Immature natural killer cell (primary cell): ENCODE data around the gene FAF1. TPM values are rescaled to one million over a fixed set of nuclear protein-coding genes. Genes with fewer than 3 reads are reported as not detected.
A peak's percentile ranks its signal among the peaks of the same experiment; 100 is the strongest.

Source experiments
- DNase-seq, 3 donors: peaks; one replicate each; pipeline ENCODE4 v3.0.0; 2022; ENCODE audit warnings: mixed read lengths in 1 of 3
- H3K27ac Mint-ChIP-seq, 6 donors: one replicate each; pipeline ENCODE4 v1.8.0; 2020; ENCODE audit warnings: mixed read lengths in 6 of 6, mild to moderate bottlenecking in 5 of 6, inconsistent platforms in 4 of 6, moderate library complexity in 3 of 6
- H3K27me3 Mint-ChIP-seq, 3 donors: one replicate each; pipeline ENCODE4 v1.8.0; 2020 to 2021; ENCODE audit warnings: low read depth in 3 of 3, mild to moderate bottlenecking in 3 of 3, mixed read lengths in 3 of 3, moderate library complexity in 3 of 3, inconsistent platforms in 1 of 3
- H3K36me3 Mint-ChIP-seq, 3 donors: one replicate each; pipeline ENCODE4 v1.8.0; 2020; ENCODE audit warnings: mixed read lengths in 3 of 3, inconsistent platforms in 2 of 3, mild to moderate bottlenecking in 2 of 3
- H3K4me1 Mint-ChIP-seq, 2 donors: one replicate each; pipeline ENCODE4 v1.8.0; 2020; ENCODE audit warnings: inconsistent platforms in 2 of 2, mild to moderate bottlenecking in 2 of 2, mixed read lengths in 2 of 2, moderate library complexity in 1 of 2
- H3K4me3 Mint-ChIP-seq, 5 donors: one replicate each; pipeline ENCODE4 v1.8.0; 2020; ENCODE audit warnings: mild to moderate bottlenecking in 5 of 5, mixed read lengths in 5 of 5, inconsistent platforms in 3 of 5, moderate library complexity in 3 of 5
- H3K9me3 Mint-ChIP-seq, 6 donors: one replicate each; pipeline ENCODE4 v1.8.0; 2020; ENCODE audit warnings: mild to moderate bottlenecking in 6 of 6, mixed read lengths in 6 of 6, inconsistent platforms in 4 of 6, moderate library complexity in 3 of 6
- polyA plus RNA-seq, 3 donors: library from polyadenylated mRNA; unstranded; fragments of 300-500 nt; fragmentation: Illumina TruSeq; gene quantifications; one replicate each; pipeline ENCODE4 v1.2.3, GENCODE V29; 2021

FAF1 gene
- polyA plus RNA-seq, 3 donors from 2014 or later: 31.1 to 49.8 (median 44.0) TPM

- no peak for DNase-seq
- peaks cover 5 to 17% of the 10 kb centered on the region in 2 donors for H3K4me1 Mint-ChIP-seq
- no peak overlapping the region for H3K4me3 Mint-ChIP-seq
- no peaks in the 10 kb centered on the region for H3K36me3 Mint-ChIP-seq
- H3K27ac Mint-ChIP-seq: no peak overlapping the region
- no peaks in the 10 kb centered on the region for H3K27me3 Mint-ChIP-seq
- H3K9me3 Mint-ChIP-seq: no peaks in the 10 kb centered on the region
These were observed 259.9 kb downstream of the FAF1 start for GRCh38 chr1:50700214-50700613.

GRCh38 chr1:50699795-50700194, 260.3 kb downstream of the FAF1 start:
- Mint-ChIP-seq H3K4me3 (no peak overlapping the region), H3K27ac (no peak overlapping the region), H3K9me3 (no peaks in the 10 kb centered on the region), H3K36me3 (no peaks in the 10 kb centered on the region), H3K27me3 (no peaks in the 10 kb centered on the region), H3K4me1 (peaks cover 5 to 17% of the 10 kb centered on the region in 2 donors)
- no peak for DNase-seq

GRCh38 chr1:50697440-50698421, 262.3 kb downstream of the FAF1 start:
- H3K4me3 Mint-ChIP-seq: no peak overlapping the region
- H3K27ac Mint-ChIP-seq: no peak overlapping the region
- peaks cover 3 to 22% of the 10 kb centered on the region in 2 donors for H3K4me1 Mint-ChIP-seq
- H3K9me3 Mint-ChIP-seq: no peaks in the 10 kb centered on the region
- no peaks in the 10 kb centered on the region for H3K36me3 Mint-ChIP-seq
- H3K27me3 Mint-ChIP-seq: no peaks in the 10 kb centered on the region
- no peak for DNase-seq

- Mint-ChIP-seq H3K36me3 (peaks cover 4 to 5% (median 5%) of the 10 kb centered on the region in 3 donors), H3K27me3 (no peaks in the 10 kb centered on the region), H3K9me3 (no peaks in the 10 kb centered on the region), H3K4me3 (no peak overlapping the region), H3K4me1 (peaks cover 1 to 12% of the 10 kb centered on the region in 2 donors), H3K27ac (no peak overlapping the region)
- no peak for DNase-seq
These were observed 266.2 kb downstream of the FAF1 start for GRCh38 chr1:50693829-50694228.

- H3K27me3 Mint-ChIP-seq: peaks cover 0 to 1% (median 0%) of the 10 kb centered on the region in 3 donors
- peaks cover 6 to 9% of the 10 kb centered on the region in 2 donors for H3K4me1 Mint-ChIP-seq
- no peak overlapping the region for H3K4me3 Mint-ChIP-seq
- no peaks in the 10 kb centered on the region for H3K9me3 Mint-ChIP-seq
- H3K27ac Mint-ChIP-seq: no peak overlapping the region
- DNase-seq: no peak
- peaks cover 0 to 4% (median 3%) of the 10 kb centered on the region in 3 donors for H3K36me3 Mint-ChIP-seq
These were observed 275.9 kb downstream of the FAF1 start for GRCh38 chr1:50684185-50684584.

- peaks cover 0 to 1% (median 1%) of the 10 kb centered on the region in 3 donors for H3K27me3 Mint-ChIP-seq
- no peak for DNase-seq
- peak overlapping the region in 2 of 6 donors; percentile 16 to 49 for H3K27ac Mint-ChIP-seq
- peaks cover 6 to 9% of the 10 kb centered on the region in 2 donors for H3K4me1 Mint-ChIP-seq
- H3K36me3 Mint-ChIP-seq: peaks cover 0 to 4% (median 4%) of the 10 kb centered on the region in 3 donors
- no peak overlapping the region for H3K4me3 Mint-ChIP-seq
- H3K9me3 Mint-ChIP-seq: no peaks in the 10 kb centered on the region
These were observed 278.1 kb downstream of the FAF1 start for GRCh38 chr1:50681931-50682330.

- DNase-seq: no peak
- no peaks in the 10 kb centered on the region for H3K9me3 Mint-ChIP-seq
These were observed 292.2 kb downstream of the FAF1 start for GRCh38 chr1:50667710-50668356.

GRCh38 chr1:50667272-50667671, 292.8 kb downstream of the FAF1 start:
- H3K27ac Mint-ChIP-seq: no peak overlapping the region
- peaks cover 0 to 9% (median 0%) of the 10 kb centered on the region in 3 donors for H3K36me3 Mint-ChIP-seq

More at GRCh38 chr1:50667710-50668356, 292.2 kb downstream of the FAF1 start:
- Mint-ChIP-seq H3K36me3 (peaks cover 0 to 9% (median 0%) of the 10 kb centered on the region in 3 donors), H3K4me3 (no peak overlapping the region), H3K4me1 (no peaks in the 10 kb centered on the region), H3K27me3 (no peaks in the 10 kb centered on the region), H3K27ac (peak overlapping the region in 1 of 6 donors; percentile 48)

GRCh38 chr1:50666849-50667248, 293.2 kb downstream of the FAF1 start:
- Mint-ChIP-seq H3K9me3 (no peaks in the 10 kb centered on the region), H3K4me1 (no peaks in the 10 kb centered on the region), H3K4me3 (no peak overlapping the region), H3K36me3 (peaks cover 0 to 9% (median 0%) of the 10 kb centered on the region in 3 donors), H3K27ac (no peak overlapping the region), H3K27me3 (no peaks in the 10 kb centered on the region)
- no peak for DNase-seq

More at GRCh38 chr1:50667272-50667671, 292.8 kb downstream of the FAF1 start:
- no peaks in the 10 kb centered on the region for H3K4me1 Mint-ChIP-seq
- no peak overlapping the region for H3K4me3 Mint-ChIP-seq
- no peaks in the 10 kb centered on the region for H3K27me3 Mint-ChIP-seq
- H3K9me3 Mint-ChIP-seq: no peaks in the 10 kb centered on the region
- DNase-seq: no peak

- peaks cover 0 to 4% (median 0%) of the 10 kb centered on the region in 3 donors for H3K36me3 Mint-ChIP-seq
- no peaks in the 10 kb centered on the region for H3K27me3 Mint-ChIP-seq
- H3K4me3 Mint-ChIP-seq: no peak overlapping the region
- no peak overlapping the region for H3K27ac Mint-ChIP-seq
- no peak for DNase-seq
- no peaks in the 10 kb centered on the region for H3K9me3 Mint-ChIP-seq
- H3K4me1 Mint-ChIP-seq: no peaks in the 10 kb centered on the region
These were observed 294.7 kb downstream of the FAF1 start for GRCh38 chr1:50665413-50665812.

- H3K27me3 Mint-ChIP-seq: no peaks in the 10 kb centered on the region
- H3K4me3 Mint-ChIP-seq: no peak overlapping the region
- H3K9me3 Mint-ChIP-seq: no peaks in the 10 kb centered on the region
- H3K36me3 Mint-ChIP-seq: no peaks in the 10 kb centered on the region
- H3K27ac Mint-ChIP-seq: no peak overlapping the region
- peaks cover 4 to 12% of the 10 kb centered on the region in 2 donors for H3K4me1 Mint-ChIP-seq
- no peak for DNase-seq
These were observed 298.4 kb downstream of the FAF1 start for GRCh38 chr1:50661626-50662025.

- H3K36me3 Mint-ChIP-seq: no peaks in the 10 kb centered on the region
- H3K27ac Mint-ChIP-seq: peak overlapping the region in 2 of 6 donors; percentile 12 to 19
- no peak overlapping the region for H3K4me3 Mint-ChIP-seq
- no peaks in the 10 kb centered on the region for H3K27me3 Mint-ChIP-seq
- no peaks in the 10 kb centered on the region for H3K9me3 Mint-ChIP-seq
- DNase-seq: no peak
- peaks cover 4 to 12% of the 10 kb centered on the region in 2 donors for H3K4me1 Mint-ChIP-seq
These were observed 300.9 kb downstream of the FAF1 start for GRCh38 chr1:50659107-50659662.

GRCh38 chr1:50658459-50659076, 301.5 kb downstream of the FAF1 start:
- no peaks in the 10 kb centered on the region for H3K27me3 Mint-ChIP-seq
- H3K9me3 Mint-ChIP-seq: no peaks in the 10 kb centered on the region
- no peak for DNase-seq
- H3K27ac Mint-ChIP-seq: peak overlapping the region in 1 of 6 donors; percentile 19
- no peaks in the 10 kb centered on the region for H3K36me3 Mint-ChIP-seq
- no peak overlapping the region for H3K4me3 Mint-ChIP-seq
- H3K4me1 Mint-ChIP-seq: peaks cover 4 to 12% of the 10 kb centered on the region in 2 donors
